OCI-LY7 (cell line): ENCODE data around the gene TSG101.

Source experiments
- EZH2phosphoT487 ChIP-seq: fragments of 200-600 bp; sonication (generic); IDR thresholded peaks from 2 replicates; pipeline ENCODE4 v1.6.1; 2018; ENCODE audit warnings: low read depth, borderline replicate concordance, mild to moderate bottlenecking, mixed run types, antibody characterized with exemption, low read length, moderate library complexity, mixed read lengths
- TF ChIP-seq, protein P1 (sequence below): fragments of 200-600 bp; sonication (generic); conservative IDR thresholded peaks from 2 replicates; pipeline ENCODE4 v1.5.1; 2014; ENCODE audit warnings: mild to moderate bottlenecking, antibody characterized with exemption, low read length, moderate library complexity, mixed read lengths

DNA sequence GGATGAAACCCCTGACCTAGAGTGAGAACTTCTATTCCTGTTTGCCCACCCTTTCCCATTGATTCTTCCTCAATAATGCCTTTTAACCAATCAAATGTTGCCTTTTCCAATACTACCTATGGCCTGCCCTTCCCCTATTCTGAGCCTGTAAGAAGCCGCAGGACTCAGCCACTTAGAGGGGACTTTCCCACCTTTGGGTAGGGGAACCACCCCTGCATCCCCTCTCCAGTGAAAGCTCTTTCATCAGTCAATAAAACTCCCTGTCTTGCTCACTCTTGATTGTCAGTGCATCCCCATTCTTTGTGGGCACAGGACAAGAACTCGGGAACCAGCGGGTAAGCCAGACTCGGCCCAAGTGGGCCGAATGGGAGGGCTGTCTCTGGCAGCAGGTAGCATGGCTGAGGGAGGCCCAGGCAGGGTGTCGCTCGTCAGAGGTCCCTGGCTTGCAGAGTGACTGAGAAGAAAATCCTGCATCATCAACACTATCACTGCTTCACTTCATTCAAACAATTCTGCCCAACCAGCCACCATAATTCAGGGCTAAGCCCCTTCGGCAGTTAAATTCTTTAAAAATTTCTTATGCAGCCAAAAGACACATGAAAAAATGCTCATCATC, 40.7 kb downstream of the TSG101 start:
- TF ChIP-seq, protein P1, sequence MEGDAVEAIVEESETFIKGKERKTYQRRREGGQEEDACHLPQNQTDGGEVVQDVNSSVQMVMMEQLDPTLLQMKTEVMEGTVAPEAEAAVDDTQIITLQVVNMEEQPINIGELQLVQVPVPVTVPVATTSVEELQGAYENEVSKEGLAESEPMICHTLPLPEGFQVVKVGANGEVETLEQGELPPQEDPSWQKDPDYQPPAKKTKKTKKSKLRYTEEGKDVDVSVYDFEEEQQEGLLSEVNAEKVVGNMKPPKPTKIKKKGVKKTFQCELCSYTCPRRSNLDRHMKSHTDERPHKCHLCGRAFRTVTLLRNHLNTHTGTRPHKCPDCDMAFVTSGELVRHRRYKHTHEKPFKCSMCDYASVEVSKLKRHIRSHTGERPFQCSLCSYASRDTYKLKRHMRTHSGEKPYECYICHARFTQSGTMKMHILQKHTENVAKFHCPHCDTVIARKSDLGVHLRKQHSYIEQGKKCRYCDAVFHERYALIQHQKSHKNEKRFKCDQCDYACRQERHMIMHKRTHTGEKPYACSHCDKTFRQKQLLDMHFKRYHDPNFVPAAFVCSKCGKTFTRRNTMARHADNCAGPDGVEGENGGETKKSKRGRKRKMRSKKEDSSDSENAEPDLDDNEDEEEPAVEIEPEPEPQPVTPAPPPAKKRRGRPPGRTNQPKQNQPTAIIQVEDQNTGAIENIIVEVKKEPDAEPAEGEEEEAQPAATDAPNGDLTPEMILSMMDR, result no peak
- TF ChIP-seq EZH2phosphoT487, result no peak
